Right lobe of liver (tissue), 4 donors: ENCODE results near the gene RBM23.
"Not testable (repeated sequence)": the region's sequence is repeated elsewhere in the genome, so short reads cannot be mapped to it uniquely, and the experiment has no call there.

Experiments
- CTCF ChIP-seq, 4 donors: fragments of 200-600 bp in 3 of 4; fragments of 450-650 bp in 1 of 4; IDR thresholded peaks; one replicate each; pipeline versions ENCODE4 v1.5.1 to v1.8.0; 2016 to 2022; ENCODE audit warnings: antibody characterized with exemption in 4 of 4, mild to moderate bottlenecking in 2 of 4
- POLR2A ChIP-seq: fragments of 450-650 bp; IDR thresholded peaks from one replicate; pipeline ENCODE4 v1.6.1; 2017; ENCODE audit warnings: antibody characterized with exemption, mild to moderate bottlenecking
- donor health status: DM: no; HTN: no; CAD: no.
- donor health status: DM: no; HTN: no; CAD: no.
- donor health status: DM: no; HTN: yes; CAD: no.

DNA sequence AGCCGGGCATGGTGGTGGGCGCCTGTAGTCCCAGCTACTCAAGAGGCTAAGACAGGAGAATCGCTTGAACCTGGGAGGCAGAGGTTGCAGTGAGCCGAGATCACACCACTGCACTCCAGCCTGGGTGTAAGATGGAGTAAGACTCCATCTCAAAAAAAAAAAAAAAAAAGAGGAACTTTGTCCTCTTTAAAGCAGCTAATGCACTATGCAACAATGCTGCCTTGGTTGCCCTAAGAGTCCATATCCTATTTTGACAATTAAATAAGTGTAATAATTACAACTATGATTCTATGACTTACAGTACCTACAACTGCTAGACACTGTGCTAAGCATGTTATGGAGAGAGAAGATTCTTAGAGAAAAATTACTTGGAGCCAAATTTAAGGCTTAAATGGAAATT is 4.1 kb downstream of the RBM23 start:
- not testable (repeated sequence) for TF ChIP-seq CTCF (IDR thresholded peaks at IDR 0.05); POLR2A
